ENCODE measurements around the gene CDC42BPG. TPM values are rescaled to one million over a fixed set of nuclear protein-coding genes. Genes with fewer than 3 reads are reported as not detected.
A peak's percentile ranks its signal among the peaks of the same experiment; 100 is the strongest.

The CDC42BPG gene
- total and polyA plus RNA-seq, 2 experiments from 2014 or later = 2.2 to 10.1 TPM

- H3K4me3 ChIP-seq = no peak overlapping the region
- no peak for TF ChIP-seq CTCF (IDR thresholded peaks at IDR 0.05; ENCODE audit: low read depth, low read length)
- H3K27me3 ChIP-seq = no peaks in the 10 kb centered on the region
- H3K36me3 ChIP-seq = peaks cover 8% of the 10 kb centered on the region
- no peak overlapping the region for H3K27ac ChIP-seq
- H3K4me1 ChIP-seq (ENCODE audit: low read depth) = peaks cover 21% of the 10 kb centered on the region
- no peaks in the 10 kb centered on the region for H3K9me3 ChIP-seq (ENCODE audit: low read depth)
- DNase-seq (ENCODE audit: low read depth in 1 of 2, low spot score in 1 of 2) = no peak
These were observed 15.3 kb upstream of the CDC42BPG start for GRCh38 chr11:64859542-64860414.

DNA sequence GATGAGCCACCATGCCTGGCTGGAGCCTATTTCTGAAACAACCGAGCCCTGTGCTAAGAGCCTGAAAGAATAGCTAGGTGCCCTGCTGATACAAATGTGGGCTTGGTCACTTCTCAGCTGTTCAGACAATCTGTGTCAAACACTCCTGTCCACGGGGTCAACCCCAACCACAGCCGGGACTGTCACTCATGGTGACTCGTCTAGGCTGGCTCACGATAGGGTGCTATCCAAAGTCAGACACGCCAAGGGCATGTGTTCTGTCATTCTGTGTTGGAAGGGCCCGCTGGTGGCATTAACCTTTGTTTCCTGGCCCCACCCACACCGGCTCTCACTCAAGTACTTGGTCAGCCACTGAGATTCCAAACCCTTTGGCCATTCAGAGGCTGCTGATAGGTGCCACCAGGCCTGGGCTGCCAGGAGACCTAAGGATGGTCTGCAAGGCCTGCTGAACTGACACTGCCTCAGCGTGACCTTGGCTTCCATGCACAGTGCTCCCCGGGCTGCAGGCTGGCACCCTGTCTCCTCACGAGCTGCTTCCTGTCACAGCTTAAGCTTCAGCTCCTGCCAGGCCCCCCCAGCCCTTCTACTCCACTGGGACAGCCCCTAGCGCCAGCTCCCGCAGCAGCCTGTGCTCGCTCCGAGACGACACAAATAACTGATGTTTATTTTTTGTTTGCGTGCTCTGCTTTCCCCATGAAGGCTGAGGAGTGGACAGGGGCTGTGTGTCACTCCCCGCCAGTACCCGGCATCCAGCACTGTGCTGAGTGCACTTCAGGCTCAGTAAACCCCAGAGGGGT is 14.2 kb upstream of the CDC42BPG start:
- H3K36me3 ChIP-seq = peaks cover 8% of the 10 kb centered on the region
- H3K27me3 ChIP-seq = no peaks in the 10 kb centered on the region
- H3K27ac ChIP-seq = no peak overlapping the region
- no peak for TF ChIP-seq CTCF (IDR thresholded peaks at IDR 0.05; ENCODE audit: low read depth, low read length)
- no peaks in the 10 kb centered on the region for H3K9me3 ChIP-seq (ENCODE audit: low read depth)
- no peak overlapping the region for H3K4me3 ChIP-seq
- peaks cover 10% of the 10 kb centered on the region for H3K4me1 ChIP-seq (ENCODE audit: low read depth)
- DNase-seq (ENCODE audit: low read depth in 1 of 2, low spot score in 1 of 2) = no peak

DNA sequence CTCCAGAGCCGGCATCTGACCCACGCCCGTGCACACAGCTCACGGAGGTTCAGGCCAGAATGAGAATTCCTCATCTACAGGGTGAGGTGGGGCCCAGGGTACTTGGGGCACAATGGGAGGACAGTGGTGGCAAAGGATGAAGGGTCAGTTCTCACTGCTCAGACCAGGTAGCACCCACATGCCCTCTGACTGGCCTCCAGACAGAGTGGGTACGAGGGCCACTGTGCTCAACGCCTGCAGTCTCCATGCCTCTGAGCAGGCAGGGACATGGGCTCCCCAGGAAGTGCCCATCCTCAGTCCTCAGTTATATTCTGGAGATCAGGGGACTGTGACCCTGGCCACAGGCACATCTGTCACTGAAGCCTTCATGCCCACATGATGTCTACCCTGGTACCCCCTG is 13.0 kb upstream of the CDC42BPG start:
- Histone ChIP-seq H3K27ac (no peak overlapping the region), H3K4me1 (ENCODE audit: low read depth) (no peaks in the 10 kb centered on the region), H3K36me3 (peaks cover 8% of the 10 kb centered on the region), H3K9me3 (ENCODE audit: low read depth) (no peaks in the 10 kb centered on the region), H3K27me3 (no peaks in the 10 kb centered on the region), H3K4me3 (no peak overlapping the region)
- no peak for DNase-seq (ENCODE audit: low read depth in 1 of 2, low spot score in 1 of 2)
- TF ChIP-seq CTCF (IDR thresholded peaks at IDR 0.05; ENCODE audit: low read depth, low read length) = no peak

GRCh38 chr11:64856382-64857227 is 12.2 kb upstream of the CDC42BPG start:
- Histone ChIP-seq H3K9me3 (ENCODE audit: low read depth) (no peaks in the 10 kb centered on the region), H3K36me3 (peaks cover 8% of the 10 kb centered on the region), H3K4me3 (no peak overlapping the region), H3K27ac (no peak overlapping the region), H3K4me1 (ENCODE audit: low read depth) (no peaks in the 10 kb centered on the region), H3K27me3 (no peaks in the 10 kb centered on the region)
- DNase-seq (ENCODE audit: low read depth in 1 of 2, low spot score in 1 of 2) = peak in 1 of 2 donors; percentile 62
- TF ChIP-seq CTCF (IDR thresholded peaks at IDR 0.05; ENCODE audit: low read depth, low read length) = no peak

Measured in cardiac muscle cell (in vitro differentiated cells and primary cell).